Osteoblast (primary cell): ENCODE data around the gene DNAJC5. TPM values are rescaled to one million over a fixed set of nuclear protein-coding genes. Genes with fewer than 3 reads are reported as not detected.
A peak's percentile ranks its signal among the peaks of the same experiment; 100 is the strongest.
"Not testable (repeated sequence)": the region's sequence is repeated elsewhere in the genome, so short reads cannot be mapped to it uniquely, and the experiment has no call there.

ENCODE experiments used
- DNase-seq: peaks from one replicate; pipeline ENCODE4 v3.0.0; 2011; ENCODE audit warnings: low spot score, mixed read lengths; ENCODE audit not compliant: insufficient read length; ENCODE audit errors: missing footprints
- H2AFZ ChIP-seq: 2 replicates; pipeline ENCODE4 v1.6.0; 2011; ENCODE audit warnings: mild to moderate bottlenecking, low read length
- H3K27ac ChIP-seq: 2 replicates; pipeline ENCODE4 v1.5.1; 2011; ENCODE audit warnings: mild to moderate bottlenecking, low read depth, low read length, moderate library complexity
- H3K27me3 ChIP-seq: 2 replicates; pipeline ENCODE4 v1.6.0; 2012; ENCODE audit warnings: mild to moderate bottlenecking, control low read depth, inconsistent platforms, low read length, moderate library complexity; ENCODE audit not compliant: insufficient read depth
- H3K36me3 ChIP-seq: 2 replicates; pipeline ENCODE4 v1.5.1; 2011; ENCODE audit warnings: mild to moderate bottlenecking, low read length, control low read depth, moderate library complexity; ENCODE audit not compliant: insufficient read depth
- H3K4me1 ChIP-seq: 2 replicates; pipeline ENCODE4 v1.5.1; 2011; ENCODE audit warnings: mild to moderate bottlenecking, low read length, control low read depth, moderate library complexity; ENCODE audit not compliant: insufficient read depth
- H3K4me2 ChIP-seq: 2 replicates; pipeline ENCODE4 v1.6.0; 2011; ENCODE audit warnings: mild to moderate bottlenecking, low read length; ENCODE audit not compliant: insufficient read depth
- H3K4me3 ChIP-seq: fragments of 200-600 bp; sonication (generic); 3 replicates; pipeline ENCODE4 v1.5.1; 2012; ENCODE audit warnings: mild to moderate bottlenecking, low read length, inconsistent platforms; ENCODE audit not compliant: insufficient read depth
- H3K79me2 ChIP-seq: 2 replicates; pipeline ENCODE4 v1.6.0; 2012; ENCODE audit warnings: mild to moderate bottlenecking, low read length, control low read depth, inconsistent platforms; ENCODE audit not compliant: insufficient read depth
- H3K9me3 ChIP-seq: 2 replicates; pipeline ENCODE4 v1.5.1; 2011; ENCODE audit warnings: low read depth, low read length, control low read depth
- H4K20me1 ChIP-seq: 2 replicates; pipeline ENCODE4 v1.6.0; 2012; ENCODE audit warnings: mild to moderate bottlenecking, low read length, control low read depth; ENCODE audit not compliant: insufficient read depth
- total RNA-seq: library from RNA; depleted of rRNA; stranded (reverse); fragments of >200 nt; gene quantifications from 2 replicates; pipeline ENCODE4 v1.2.3, GENCODE V29; 2012
- TF ChIP-seq, protein P1 (sequence below): IDR thresholded peaks from 2 replicates; pipeline ENCODE4 v1.5.1; 2011; ENCODE audit warnings: mild to moderate bottlenecking, low read depth, low read length, moderate library complexity; ENCODE audit errors: extremely low read depth

DNAJC5 gene
- total RNA-seq, 1 donor: 53.9 TPM

DNA sequence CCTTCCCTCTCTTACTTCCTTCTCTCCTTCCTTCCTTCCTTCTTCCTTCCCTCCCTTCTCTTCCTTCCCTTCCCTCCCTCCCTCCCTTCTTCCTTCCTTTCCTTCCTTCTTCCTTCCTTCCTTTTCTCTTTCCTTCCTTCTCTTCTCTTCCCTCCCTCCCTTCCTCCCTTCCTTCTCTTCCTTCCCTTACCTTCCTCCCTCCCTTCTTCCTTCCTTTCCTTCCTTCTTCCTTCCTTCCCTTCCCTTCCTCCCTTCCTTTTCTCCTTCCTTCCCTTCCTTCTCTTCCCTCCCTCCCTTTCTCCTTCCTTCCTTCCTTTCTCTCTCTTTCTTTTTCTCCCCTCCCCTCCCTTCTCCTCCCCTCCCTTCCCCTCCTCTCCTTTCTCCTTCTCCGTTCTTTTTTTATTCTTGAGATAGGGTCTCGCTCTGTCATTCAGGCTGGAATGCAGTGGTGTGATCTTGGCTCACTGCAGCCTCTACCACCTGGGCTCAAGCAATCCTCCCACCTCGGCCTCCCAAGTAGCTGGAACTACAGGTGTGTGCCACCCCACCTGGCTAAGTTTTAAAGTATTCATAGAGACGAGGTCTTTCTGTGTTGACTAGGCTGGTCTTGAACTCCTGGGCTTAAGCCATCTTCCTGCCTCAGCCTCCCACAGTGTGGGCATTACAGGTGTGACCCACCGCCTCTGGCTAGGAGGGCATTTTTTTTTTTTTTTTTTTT lies 75.9 kb downstream of the DNAJC5 start:
- no peak for DNase-seq
- H3K4me2 ChIP-seq: no peak overlapping the region
- H3K27me3 ChIP-seq: no peaks in the 10 kb centered on the region
- H3K4me1 ChIP-seq: peaks cover 14% of the 10 kb centered on the region
- no peaks in the 10 kb centered on the region for H3K9me3 ChIP-seq
- no peak overlapping the region for H3K27ac ChIP-seq
- H4K20me1 ChIP-seq: peaks cover 3% of the 10 kb centered on the region
- H3K79me2 ChIP-seq: peaks cover 9% of the 10 kb centered on the region
- H3K36me3 ChIP-seq: peaks cover 7% of the 10 kb centered on the region
- no peak overlapping the region for H2AFZ ChIP-seq
- H3K4me3 ChIP-seq: no peak overlapping the region
- TF ChIP-seq, protein P1, sequence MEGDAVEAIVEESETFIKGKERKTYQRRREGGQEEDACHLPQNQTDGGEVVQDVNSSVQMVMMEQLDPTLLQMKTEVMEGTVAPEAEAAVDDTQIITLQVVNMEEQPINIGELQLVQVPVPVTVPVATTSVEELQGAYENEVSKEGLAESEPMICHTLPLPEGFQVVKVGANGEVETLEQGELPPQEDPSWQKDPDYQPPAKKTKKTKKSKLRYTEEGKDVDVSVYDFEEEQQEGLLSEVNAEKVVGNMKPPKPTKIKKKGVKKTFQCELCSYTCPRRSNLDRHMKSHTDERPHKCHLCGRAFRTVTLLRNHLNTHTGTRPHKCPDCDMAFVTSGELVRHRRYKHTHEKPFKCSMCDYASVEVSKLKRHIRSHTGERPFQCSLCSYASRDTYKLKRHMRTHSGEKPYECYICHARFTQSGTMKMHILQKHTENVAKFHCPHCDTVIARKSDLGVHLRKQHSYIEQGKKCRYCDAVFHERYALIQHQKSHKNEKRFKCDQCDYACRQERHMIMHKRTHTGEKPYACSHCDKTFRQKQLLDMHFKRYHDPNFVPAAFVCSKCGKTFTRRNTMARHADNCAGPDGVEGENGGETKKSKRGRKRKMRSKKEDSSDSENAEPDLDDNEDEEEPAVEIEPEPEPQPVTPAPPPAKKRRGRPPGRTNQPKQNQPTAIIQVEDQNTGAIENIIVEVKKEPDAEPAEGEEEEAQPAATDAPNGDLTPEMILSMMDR: no peak

DNA sequence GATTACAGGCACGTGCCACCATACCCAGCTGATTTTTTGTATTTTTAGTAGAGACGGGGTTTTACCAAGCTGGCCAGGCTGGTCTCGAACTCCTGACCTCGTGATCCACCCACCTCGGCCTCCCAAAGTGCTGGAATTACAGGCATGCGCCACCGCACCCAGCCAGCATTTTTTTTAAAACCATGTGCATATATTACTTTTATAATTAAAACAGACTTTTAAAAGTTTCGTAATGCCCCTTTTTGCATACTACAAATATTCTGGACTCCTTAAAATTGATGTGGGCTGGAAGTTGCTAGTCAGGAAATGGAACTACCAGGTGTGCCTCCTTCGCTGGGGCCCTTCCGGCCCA lies 77.0 kb downstream of the DNAJC5 start:
- peaks cover 14% of the 10 kb centered on the region for H3K4me1 ChIP-seq
- not testable (repeated sequence) for DNase-seq, H3K4me2 ChIP-seq, H3K79me2 ChIP-seq, H3K9me3 ChIP-seq, H3K36me3 ChIP-seq, H4K20me1 ChIP-seq, H2AFZ ChIP-seq, H3K27me3 ChIP-seq, H3K4me3 ChIP-seq, H3K27ac ChIP-seq

DNA sequence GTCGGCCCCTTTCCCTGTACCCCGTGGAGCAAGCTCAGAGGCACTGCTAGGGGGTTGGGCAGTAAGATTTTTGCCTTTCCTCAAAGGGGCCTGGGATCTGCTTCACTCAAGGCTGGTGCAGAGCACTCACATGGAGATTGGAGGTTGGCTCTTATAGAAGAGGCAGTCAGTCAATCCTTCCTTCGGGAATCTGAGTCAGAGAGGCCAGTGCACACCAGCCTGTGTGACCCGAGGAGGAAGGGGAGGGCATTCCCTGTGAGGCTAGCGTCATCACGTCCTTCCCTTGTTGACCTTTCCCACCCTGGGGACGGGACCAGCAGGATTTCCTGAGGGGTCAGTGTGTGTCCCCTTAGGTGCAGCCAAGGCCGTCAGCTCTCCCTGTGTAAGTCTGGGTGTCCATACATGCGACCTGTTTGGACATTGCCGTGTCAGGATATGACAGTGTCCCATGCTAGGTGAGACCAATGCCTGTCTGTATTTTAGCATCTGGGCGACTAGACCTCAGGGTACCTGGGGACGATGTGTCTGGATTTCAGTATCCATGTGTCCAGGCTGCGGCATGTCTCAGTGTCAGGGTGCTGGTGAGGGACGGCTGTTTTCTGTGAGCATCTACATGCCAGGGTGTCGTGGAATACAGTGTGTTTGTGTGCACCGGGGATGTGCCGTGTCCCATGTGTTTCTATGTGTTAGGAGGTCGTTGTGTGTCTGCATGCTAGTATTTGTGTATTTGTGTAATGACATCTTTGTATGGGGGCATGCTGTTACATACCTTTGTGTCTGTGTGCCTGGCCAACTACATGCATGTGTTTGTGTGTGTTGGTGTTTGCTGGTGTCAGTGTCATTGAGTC lies 77.6 kb downstream of the DNAJC5 start:
- H3K36me3 ChIP-seq: no peaks in the 10 kb centered on the region
- peaks cover 18% of the 10 kb centered on the region for H3K4me1 ChIP-seq
- no peaks in the 10 kb centered on the region for H3K9me3 ChIP-seq
- H4K20me1 ChIP-seq: peaks cover 3% of the 10 kb centered on the region
- peak; percentile 88 for DNase-seq
- H3K27me3 ChIP-seq: no peaks in the 10 kb centered on the region
- H3K79me2 ChIP-seq: peaks cover 9% of the 10 kb centered on the region
- TF ChIP-seq, protein P1: no peak
- H3K27ac ChIP-seq: no peak overlapping the region
- H2AFZ ChIP-seq: peak overlapping the region; percentile 3
- H3K4me2 ChIP-seq: no peak overlapping the region
- no peak overlapping the region for H3K4me3 ChIP-seq

DNA sequence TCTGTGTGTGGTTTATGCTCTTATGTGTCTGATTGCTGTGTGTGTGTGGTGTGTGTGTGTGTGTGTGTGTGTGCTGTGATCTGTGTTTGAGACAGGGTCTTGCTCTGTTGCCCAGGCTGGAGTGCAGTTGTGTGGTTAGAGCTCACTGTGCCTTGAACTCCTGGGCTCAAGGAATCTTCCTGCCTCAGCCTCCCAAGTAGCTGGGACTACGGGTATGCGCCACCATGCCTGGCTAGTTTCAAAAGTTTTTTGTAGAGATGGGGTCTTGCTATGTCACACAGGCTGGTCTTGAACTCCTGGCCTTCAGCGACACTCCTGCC lies 78.2 kb downstream of the DNAJC5 start:
- Histone ChIP-seq H3K9me3 (no peaks in the 10 kb centered on the region), H3K36me3 (no peaks in the 10 kb centered on the region), H3K27me3 (no peaks in the 10 kb centered on the region), H3K79me2 (peaks cover 9% of the 10 kb centered on the region), H3K27ac (no peak overlapping the region), H3K4me1 (peaks cover 24% of the 10 kb centered on the region), H2AFZ (peak overlapping the region; percentile 98), H3K4me2 (peak overlapping the region; percentile 92), H3K4me3 (no peak overlapping the region), H4K20me1 (peaks cover 3% of the 10 kb centered on the region)
- DNase-seq: no peak
- TF ChIP-seq, protein P1: no peak
